Endothelial cell of umbilical vein (primary cell): ENCODE results near the gene TNKS1BP1. TPM values are rescaled to one million over a fixed set of nuclear protein-coding genes. Genes with fewer than 3 reads are reported as not detected.

Experiments
- BruUV-seq: library from RNA; stranded (reverse); fragments of 400-500 nt; replicated peaks from 2 replicates; lab custom pipeline; 2021; lab: Mats Ljungman, UMichigan
- CTCF ChIA-PET: fragments of 300-600, 350-600 bp; sonication (Branson Sonifier 250); formaldehyde crosslinking; loops from one replicate; lab custom pipeline; 2021; ENCODE audit warnings: antibody characterized with exemption, inconsistent platforms; lab: Charles Lee
- POLR2A ChIA-PET: fragments of 300-600, 350-600 bp; sonication (Branson Sonifier 250); formaldehyde crosslinking; loops from one replicate; lab custom pipeline; 2021; ENCODE audit warnings: antibody characterized with exemption, inconsistent platforms; lab: Charles Lee
- DNase-seq: peaks from one replicate; pipeline ENCODE4 v3.0.0-alpha.2; 2011; ENCODE audit warnings: low read depth, low spot score
- FAIRE-seq: peaks from 2 replicates; lab custom pipeline; 2011; peaks lifted over from hg19 to GRCh38; lab: Jason Lieb, UNC
- H2AFZ ChIP-seq: 2 replicates; pipeline ENCODE4 v1.6.0; 2012; ENCODE audit warnings: low read depth, low read length, control low read depth, inconsistent platforms
- H3K27ac ChIP-seq: 2 replicates; pipeline ENCODE4 v1.5.1; 2011; ENCODE audit warnings: low read depth, mild to moderate bottlenecking, control low read depth, low read length, moderate library complexity; ENCODE audit not compliant: insufficient read depth
- H3K27me3 ChIP-seq, 2 experiments: 2 replicates each; pipeline versions ENCODE4 v1.6.0 to v1.6.1; 2011; ENCODE audit warnings: low read length in 2 of 2, mixed read lengths in 1 of 2; ENCODE audit not compliant: control insufficient read depth in 2 of 2, insufficient read depth in 2 of 2
- H3K36me3 ChIP-seq, 2 experiments: 2 replicates in 1 of 2; 3 replicates in 1 of 2; pipeline ENCODE4 v1.5.1; 2011; ENCODE audit warnings: low read length in 2 of 2, mild to moderate bottlenecking in 1 of 2, moderate library complexity in 1 of 2; ENCODE audit not compliant: control insufficient read depth in 2 of 2, insufficient read depth in 2 of 2; ENCODE audit errors: extremely low read depth in 1 of 2
- H3K4me1 ChIP-seq: 3 replicates; pipeline ENCODE4 v1.5.1; 2011; ENCODE audit warnings: mild to moderate bottlenecking, low read length; ENCODE audit not compliant: control insufficient read depth, insufficient read depth; ENCODE audit errors: extremely low read depth
- H3K4me2 ChIP-seq: 2 replicates; pipeline ENCODE4 v1.6.1; 2011; ENCODE audit warnings: low read length, control low read depth, mixed read lengths; ENCODE audit not compliant: insufficient read depth
- H3K4me3 ChIP-seq, 3 experiments: fragments of 200-600 bp in 1 of 3; sonication (generic), shearing (Covaris generic) in 1 of 3; replicated peaks in 1 of 3; 2 replicates each; pipeline ENCODE4 v1.5.1; 2011 to 2016; ENCODE audit warnings: control low read depth in 3 of 3, low read length in 3 of 3, mild to moderate bottlenecking in 2 of 3, inconsistent platforms in 1 of 3, low read depth in 1 of 3, moderate library complexity in 1 of 3; ENCODE audit not compliant: insufficient read depth in 1 of 3
- H3K79me2 ChIP-seq: 2 replicates; pipeline ENCODE4 v1.6.0; 2012; ENCODE audit warnings: low read length, inconsistent platforms; ENCODE audit not compliant: control insufficient read depth, insufficient read depth
- H3K9ac ChIP-seq: replicated peaks from 2 replicates; pipeline ENCODE3; 2011; ENCODE audit warnings: low read length, control low read depth; ENCODE audit not compliant: insufficient read depth; ENCODE audit errors: extremely low read depth
- H3K9me1 ChIP-seq: replicated peaks from 3 replicates; pipeline ENCODE4 v1.6.0; 2011; ENCODE audit warnings: mild to moderate bottlenecking, low read length; ENCODE audit not compliant: control insufficient read depth, insufficient read depth; ENCODE audit errors: extremely low read depth
- H3K9me3 ChIP-seq: replicated peaks from 2 replicates; pipeline ENCODE4 v1.5.1; 2012; ENCODE audit warnings: low read length, inconsistent platforms; ENCODE audit not compliant: control insufficient read depth, insufficient read depth
- H4K20me1 ChIP-seq: replicated peaks from 2 replicates; pipeline ENCODE3; 2011; ENCODE audit warnings: mild to moderate bottlenecking, low read length; ENCODE audit not compliant: control insufficient read depth, insufficient read depth; ENCODE audit errors: extremely low read depth
- EZH2 ChIP-seq: IDR thresholded peaks from 2 replicates; pipeline ENCODE4 v1.6.1; 2012; ENCODE audit warnings: borderline replicate concordance, low read depth, mild to moderate bottlenecking, moderate library complexity, low read length, inconsistent platforms; ENCODE audit not compliant: severe bottlenecking
- FOS ChIP-seq: IDR thresholded peaks from 2 replicates; pipeline ENCODE4 v1.6.1; 2011; ENCODE audit warnings: mild to moderate bottlenecking, low read length, moderate library complexity, borderline replicate concordance; ENCODE audit not compliant: insufficient read depth
- GATA2 ChIP-seq: IDR thresholded peaks from 2 replicates; pipeline ENCODE4 v1.7.0; 2011; ENCODE audit warnings: low read depth, mild to moderate bottlenecking, moderate library complexity, mixed read lengths, low read length; ENCODE audit not compliant: insufficient read length, insufficient read depth
- JUN ChIP-seq: IDR thresholded peaks from 2 replicates; pipeline ENCODE4 v1.6.1; 2011; ENCODE audit warnings: borderline replicate concordance, low read depth; ENCODE audit not compliant: insufficient read length, insufficient read depth
- MAX ChIP-seq: IDR thresholded peaks from 2 replicates; pipeline ENCODE4 v1.6.1; 2011; ENCODE audit not compliant: insufficient read depth, insufficient read length
- MYC ChIP-seq: IDR thresholded peaks from one replicate; pipeline ENCODE4 v1.6.1; 2011; ENCODE audit warnings: mild to moderate bottlenecking, low read depth, low read length
- POLR2A ChIP-seq: IDR thresholded peaks from 2 replicates; pipeline ENCODE4 v1.6.1; 2012; ENCODE audit warnings: low read depth, mild to moderate bottlenecking, control low read depth, low read length
- POLR2AphosphoS5 ChIP-seq: IDR thresholded peaks from 2 replicates; pipeline ENCODE4 v1.6.1; 2012; ENCODE audit warnings: low read depth, mild to moderate bottlenecking, control low read depth, low read length, moderate library complexity; ENCODE audit not compliant: insufficient read depth
- dilution Hi-C: fragments of 300-500 bp; cut with MboI; formaldehyde crosslinking; loops from one replicate; pipeline ENCODE4 v1.15.0; 2019; ENCODE audit warnings: low sequenced_read_pairs; ENCODE audit not compliant: extremely low pct_ligation_motif_present
- intact Hi-C: fragments of 100-400 bp; cut with micrococcal nuclease; formaldehyde crosslinking; loops from one replicate; pipeline ENCODE4 v1.10.0; 2022
- polyA plus RNA-seq, 4 experiments: library from polyadenylated mRNA; depleted of rRNA in 3 of 4; stranded (reverse) in 3 of 4; unstranded in 1 of 4; fragments of >200 nt; gene quantifications; 2 replicates each; pipeline versions ENCODE4 v1.2.1 to v1.2.3, GENCODE V29; 2011 to 2012; ENCODE audit warnings: missing spikeins in 1 of 4
- total RNA-seq: library from RNA; stranded (reverse); gene quantifications from 2 replicates; pipeline ENCODE4 v1.2.3, GENCODE V29; 2021
- TF ChIP-seq, protein P1 (sequence below), 2 donors: IDR thresholded peaks; 1 replicate in 1 of 2; 2 replicates in 1 of 2; pipeline ENCODE4 v1.5.1; 2011; ENCODE audit warnings: low read length in 2 of 2, mild to moderate bottlenecking in 2 of 2, moderate library complexity in 2 of 2, control low read depth in 1 of 2, inconsistent platforms in 1 of 2, low read depth in 1 of 2; ENCODE audit not compliant: insufficient read depth in 1 of 2; ENCODE audit errors: extremely low read depth in 1 of 2

TNKS1BP1 gene
- total and polyA plus RNA-seq, 2 donors (not counting 3 experiments of a cell fraction or from before 2014, with no cell fraction given), result 54.6 to 111 TPM

- no peaks in the 10 kb centered on the region for H3K36me3 ChIP-seq
- DNase-seq (no peak), FAIRE-seq (no peak)
- dilution Hi-C loops (no loop called here), intact Hi-C loops (no loop called here)
- POLR2A ChIA-PET, result no interaction called here
- H3K9ac ChIP-seq, result no peak overlapping the region
- H3K27ac ChIP-seq, result no peak overlapping the region
- no peak for TF ChIP-seq POLR2A
- TF ChIP-seq, protein P1, sequence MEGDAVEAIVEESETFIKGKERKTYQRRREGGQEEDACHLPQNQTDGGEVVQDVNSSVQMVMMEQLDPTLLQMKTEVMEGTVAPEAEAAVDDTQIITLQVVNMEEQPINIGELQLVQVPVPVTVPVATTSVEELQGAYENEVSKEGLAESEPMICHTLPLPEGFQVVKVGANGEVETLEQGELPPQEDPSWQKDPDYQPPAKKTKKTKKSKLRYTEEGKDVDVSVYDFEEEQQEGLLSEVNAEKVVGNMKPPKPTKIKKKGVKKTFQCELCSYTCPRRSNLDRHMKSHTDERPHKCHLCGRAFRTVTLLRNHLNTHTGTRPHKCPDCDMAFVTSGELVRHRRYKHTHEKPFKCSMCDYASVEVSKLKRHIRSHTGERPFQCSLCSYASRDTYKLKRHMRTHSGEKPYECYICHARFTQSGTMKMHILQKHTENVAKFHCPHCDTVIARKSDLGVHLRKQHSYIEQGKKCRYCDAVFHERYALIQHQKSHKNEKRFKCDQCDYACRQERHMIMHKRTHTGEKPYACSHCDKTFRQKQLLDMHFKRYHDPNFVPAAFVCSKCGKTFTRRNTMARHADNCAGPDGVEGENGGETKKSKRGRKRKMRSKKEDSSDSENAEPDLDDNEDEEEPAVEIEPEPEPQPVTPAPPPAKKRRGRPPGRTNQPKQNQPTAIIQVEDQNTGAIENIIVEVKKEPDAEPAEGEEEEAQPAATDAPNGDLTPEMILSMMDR (IDR thresholded peaks at IDR 0.05; ENCODE audit: extremely low read depth in 1 of 2, insufficient read depth in 1 of 2, low read depth in 1 of 2, low read length in 2 of 2), result no peak
- no peaks in the 10 kb centered on the region for H3K79me2 ChIP-seq
- H3K4me3 ChIP-seq, result no peak overlapping the region
- CTCF ChIA-PET, result interaction anchor here (1.2 kb wide), 1 partner anchor 20 kb away, joined by 4 read pairs; no protein-coding TSS in a partner anchor
- no peaks in the 10 kb centered on the region for H3K4me1 ChIP-seq
- H3K9me3 ChIP-seq, result no peaks in the 10 kb centered on the region
- no TSS peak for BruUV-seq
- H2AFZ ChIP-seq, result no peak overlapping the region
- no peaks in the 10 kb centered on the region for H3K27me3 ChIP-seq
- H3K9me1 ChIP-seq, result no peaks in the 10 kb centered on the region
- no peak overlapping the region for H3K4me2 ChIP-seq
- H4K20me1 ChIP-seq, result no peaks in the 10 kb centered on the region
Measured at GRCh38 chr11:57373146-57373545, 48.4 kb upstream of the TNKS1BP1 start.

- ChIA-PET POLR2A (no interaction called here), CTCF (interaction anchor here (0.5 to 2.3 kb wide), 5 partner anchors 10 to 87 kb away, joined by 3 to 12 read pairs (median 4); no protein-coding TSS in a partner anchor)
- H3K9ac ChIP-seq, result no peak overlapping the region
- H3K36me3 ChIP-seq, result no peaks in the 10 kb centered on the region
- DNase-seq, result no peak
- H3K4me2 ChIP-seq, result no peak overlapping the region
- no peaks in the 10 kb centered on the region for H3K79me2 ChIP-seq
- no peaks in the 10 kb centered on the region for H3K9me1 ChIP-seq
- no TSS peak for BruUV-seq
- FAIRE-seq, result no peak
- H3K27me3 ChIP-seq, result no peaks in the 10 kb centered on the region
- TF ChIP-seq POLR2AphosphoS5, result no peak
- no peak for TF ChIP-seq GATA2
- TF ChIP-seq, protein P1 (IDR thresholded peaks at IDR 0.05; ENCODE audit: extremely low read depth in 1 of 2, insufficient read depth in 1 of 2, low read depth in 1 of 2, low read length in 2 of 2), result no peak
- TF ChIP-seq JUN, result no peak
- TF ChIP-seq POLR2A, result no peak
- TF ChIP-seq FOS, result no peak
- TF ChIP-seq MAX, result no peak
- no peak for TF ChIP-seq EZH2
- TF ChIP-seq MYC, result no peak
- H3K4me1 ChIP-seq, result no peaks in the 10 kb centered on the region
- H3K27ac ChIP-seq, result no peak overlapping the region
- intact Hi-C loops (no loop called here), dilution Hi-C loops (no loop called here)
- no peak overlapping the region for H3K4me3 ChIP-seq
- no peaks in the 10 kb centered on the region for H3K9me3 ChIP-seq
- no peaks in the 10 kb centered on the region for H4K20me1 ChIP-seq
- no peak overlapping the region for H2AFZ ChIP-seq
Measured at GRCh38 chr11:57370941-57371340, 46.2 kb upstream of the TNKS1BP1 start.
